Dermis microvascular lymphatic vessel endothelial cell (primary cell): ENCODE results near the gene SPEN. TPM values are rescaled to one million over a fixed set of nuclear protein-coding genes. Genes with fewer than 3 reads are reported as not detected.
A peak's percentile ranks its signal among the peaks of the same experiment; 100 is the strongest.

Experiments
- DNase-seq, 2 donors: peaks; one replicate each; pipeline versions ENCODE4 v3.0.0 to v3.0.0-alpha.2; 2010; ENCODE audit warnings: low read depth in 2 of 2
- total RNA-seq: library from RNA; depleted of rRNA; stranded (reverse); fragments of >200 nt; gene quantifications from 2 replicates; pipeline ENCODE4 v1.2.1, GENCODE V29; 2014

The SPEN gene
- total RNA-seq, 1 donor from 2014 or later, result 10.8 TPM

DNA sequence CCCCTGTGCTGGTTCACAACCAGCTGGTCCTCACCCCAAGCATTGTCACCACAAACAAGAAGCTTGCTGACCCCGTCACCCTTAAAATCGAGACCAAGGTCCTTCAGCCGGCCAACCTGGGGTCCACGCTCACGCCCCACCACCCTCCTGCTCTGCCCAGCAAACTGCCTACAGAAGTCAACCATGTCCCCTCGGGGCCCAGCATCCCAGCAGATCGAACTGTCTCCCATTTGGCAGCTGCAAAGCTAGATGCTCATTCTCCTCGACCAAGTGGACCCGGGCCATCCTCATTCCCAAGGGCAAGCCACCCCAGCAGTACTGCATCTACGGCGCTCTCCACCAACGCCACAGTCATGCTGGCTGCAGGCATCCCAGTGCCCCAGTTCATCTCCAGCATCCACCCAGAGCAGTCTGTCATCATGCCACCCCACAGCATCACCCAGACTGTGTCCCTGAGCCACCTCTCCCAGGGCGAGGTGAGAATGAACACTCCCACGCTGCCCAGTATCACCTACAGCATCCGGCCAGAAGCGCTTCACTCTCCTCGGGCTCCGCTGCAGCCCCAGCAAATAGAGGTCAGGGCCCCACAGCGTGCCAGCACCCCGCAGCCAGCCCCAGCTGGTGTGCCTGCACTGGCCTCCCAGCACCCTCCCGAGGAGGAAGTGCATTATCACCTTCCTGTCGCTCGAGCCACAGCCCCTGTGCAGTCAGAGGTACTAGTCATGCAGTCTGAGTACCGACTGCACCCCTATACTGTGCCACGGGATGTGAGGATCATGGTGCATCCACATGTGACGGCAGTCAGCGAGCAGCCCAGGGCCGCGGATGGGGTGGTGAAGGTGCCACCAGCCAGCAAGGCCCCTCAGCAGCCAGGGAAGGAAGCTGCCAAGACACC lies 87.8 kb downstream of the SPEN start:
- no peak for DNase-seq

DNA sequence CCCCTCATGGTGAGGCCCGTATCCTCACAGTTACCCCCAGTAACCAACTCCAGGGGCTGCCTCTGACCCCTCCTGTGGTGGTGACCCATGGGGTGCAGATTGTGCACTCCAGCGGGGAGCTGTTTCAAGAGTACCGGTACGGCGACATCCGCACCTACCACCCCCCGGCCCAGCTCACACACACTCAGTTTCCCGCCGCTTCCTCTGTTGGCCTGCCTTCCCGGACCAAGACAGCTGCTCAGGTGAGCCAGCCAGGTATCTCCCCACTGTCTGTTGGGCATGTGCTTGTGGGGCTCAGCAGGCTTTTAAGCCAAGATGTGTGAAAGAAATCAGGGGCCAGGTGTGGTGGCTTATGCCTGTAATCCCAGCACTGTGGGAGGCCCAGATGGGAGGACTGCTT lies 88.5 kb downstream of the SPEN start:
- no peak for DNase-seq

DNA sequence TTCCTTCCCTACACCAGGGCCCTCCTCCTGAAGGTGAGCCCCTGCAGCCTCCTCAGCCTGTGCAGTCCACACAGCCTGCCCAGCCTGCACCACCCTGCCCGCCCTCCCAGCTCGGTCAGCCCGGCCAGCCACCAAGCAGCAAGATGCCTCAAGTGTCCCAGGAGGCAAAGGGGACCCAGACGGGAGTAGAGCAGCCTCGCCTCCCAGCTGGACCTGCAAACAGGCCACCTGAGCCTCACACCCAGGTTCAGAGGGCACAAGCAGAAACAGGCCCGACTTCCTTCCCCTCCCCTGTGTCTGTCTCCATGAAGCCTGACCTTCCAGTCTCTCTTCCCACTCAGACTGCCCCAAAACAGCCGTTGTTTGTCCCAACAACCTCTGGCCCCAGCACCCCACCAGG lies 89.6 kb downstream of the SPEN start:
- DNase-seq, result no peak

DNA sequence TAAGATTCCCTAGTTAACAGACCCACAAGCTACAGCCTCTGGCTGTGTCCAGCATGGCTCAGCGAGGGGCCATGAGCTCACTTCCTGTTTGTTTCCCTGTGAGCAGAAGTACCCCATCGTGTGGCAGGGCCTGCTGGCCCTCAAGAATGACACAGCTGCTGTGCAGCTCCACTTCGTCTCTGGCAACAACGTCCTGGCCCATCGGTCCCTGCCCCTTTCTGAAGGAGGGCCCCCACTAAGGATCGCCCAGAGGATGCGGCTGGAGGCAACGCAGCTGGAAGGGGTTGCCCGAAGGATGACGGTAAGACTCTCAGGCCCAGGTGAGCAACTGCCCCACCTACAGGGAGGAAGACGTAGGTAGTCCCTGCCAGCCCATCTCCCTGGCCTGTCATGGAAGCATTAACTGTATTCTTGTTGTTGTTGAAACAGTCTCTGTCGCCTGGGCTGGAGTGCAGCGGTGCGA lies 90.2 kb downstream of the SPEN start:
- DNase-seq, result peak; percentile 38 to 85

DNA sequence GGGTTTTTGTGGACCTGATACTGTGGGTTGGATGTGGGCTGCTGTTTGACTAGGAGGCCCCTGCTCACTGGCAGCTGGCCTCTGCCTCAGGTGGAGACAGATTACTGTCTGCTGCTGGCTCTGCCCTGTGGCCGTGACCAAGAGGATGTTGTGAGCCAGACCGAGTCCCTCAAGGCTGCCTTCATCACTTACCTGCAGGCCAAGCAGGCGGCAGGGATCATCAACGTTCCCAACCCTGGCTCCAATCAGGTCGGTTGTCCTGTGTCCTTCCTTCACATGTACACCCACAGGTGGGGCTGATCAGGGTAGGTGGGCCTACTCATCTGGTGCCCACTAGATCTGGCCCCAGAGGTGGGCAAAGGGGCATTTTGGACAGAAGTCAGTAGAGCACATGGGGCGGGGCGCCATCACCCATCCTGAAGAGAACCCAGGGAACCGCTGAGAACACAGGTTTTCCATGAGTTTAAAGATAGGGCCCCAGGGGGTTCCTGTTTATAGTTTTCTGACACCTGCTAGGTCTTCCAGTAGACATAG lies 91.2 kb downstream of the SPEN start:
- no peak for DNase-seq

DNA sequence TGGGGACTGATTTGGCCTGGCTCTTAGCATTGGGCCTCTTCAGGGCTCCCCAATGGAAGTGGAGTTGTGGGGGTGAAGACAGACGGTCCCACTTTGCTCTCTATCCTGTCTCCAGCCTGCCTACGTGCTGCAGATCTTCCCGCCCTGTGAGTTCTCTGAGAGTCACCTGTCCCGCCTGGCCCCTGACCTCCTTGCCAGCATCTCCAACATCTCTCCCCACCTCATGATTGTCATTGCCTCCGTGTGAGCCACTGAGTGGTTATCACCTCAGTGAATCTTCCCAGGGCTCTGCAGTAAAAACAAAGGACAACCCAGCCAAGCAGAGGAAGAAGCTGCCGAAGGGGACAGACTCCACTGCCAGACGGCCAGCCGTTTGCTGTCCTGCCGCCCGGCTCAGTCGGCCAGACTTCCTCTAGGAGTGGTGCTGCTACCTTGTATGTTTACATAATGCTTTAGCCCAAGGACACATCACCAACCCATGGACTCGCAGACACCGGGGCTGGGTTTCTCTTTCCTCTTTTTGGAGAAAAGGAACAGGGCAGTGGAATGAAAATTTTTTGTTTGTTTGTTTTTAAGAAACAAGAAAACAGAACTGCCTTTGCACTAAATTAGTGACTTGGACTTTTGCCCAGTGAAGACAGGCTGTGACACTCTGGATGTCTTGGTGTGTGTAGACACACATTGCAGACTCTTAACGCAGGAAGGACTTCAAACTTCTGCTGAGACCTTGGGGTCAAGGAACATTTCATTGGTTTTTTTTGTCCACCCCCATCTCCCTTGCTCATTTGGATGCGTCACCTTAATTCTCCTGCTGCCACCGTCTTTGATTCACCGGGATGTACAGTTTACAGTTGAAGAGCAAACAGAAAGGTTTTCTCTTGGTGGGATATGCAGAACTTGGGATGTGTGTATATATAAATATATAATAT lies 91.9 kb downstream of the SPEN start:
- peak in 1 of 2 donors; percentile 78 for DNase-seq

DNA sequence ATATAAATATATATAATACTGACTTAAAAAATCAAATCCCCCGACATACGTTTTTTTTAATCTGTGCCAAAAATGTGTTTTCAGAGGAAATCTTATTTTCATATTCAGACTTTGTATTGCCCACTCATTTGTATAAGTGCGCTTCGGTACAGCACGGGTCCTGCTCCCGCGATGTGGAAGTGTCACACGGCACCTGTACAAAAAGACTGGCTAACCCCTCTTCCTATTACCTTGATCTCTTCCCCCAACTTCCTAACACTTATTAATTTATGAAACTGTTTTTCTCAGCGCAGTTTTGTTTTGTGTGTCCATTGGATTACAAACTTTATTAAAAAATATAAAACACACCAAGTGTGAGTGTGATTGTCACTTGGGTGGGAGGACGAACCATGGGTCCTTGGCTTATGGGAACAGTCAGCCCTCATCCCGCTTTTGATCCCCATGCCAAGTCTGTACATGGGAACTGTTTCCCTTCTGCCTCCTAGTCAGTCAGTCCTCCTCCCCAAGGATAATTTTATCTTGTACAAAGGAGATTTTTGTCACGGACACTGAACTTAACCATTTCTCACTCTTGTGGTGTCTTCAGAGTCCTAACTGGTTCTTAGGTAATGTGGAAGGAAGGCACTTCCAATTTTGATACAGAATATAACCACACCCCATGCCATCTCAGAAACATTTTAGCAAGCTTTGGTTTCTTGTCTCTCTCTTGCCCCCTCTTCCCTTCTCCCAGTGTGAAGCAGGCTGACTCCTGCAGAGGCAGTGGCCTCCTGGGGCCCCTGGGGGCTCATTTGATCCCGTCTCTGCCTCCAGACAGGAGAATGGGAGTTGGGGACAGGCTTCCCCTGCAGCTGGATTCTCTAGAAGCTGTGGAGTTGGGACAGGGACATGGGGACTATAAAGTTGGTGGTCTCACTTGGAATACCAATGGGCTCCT lies 92.9 kb downstream of the SPEN start:
- DNase-seq, result no peak

DNA sequence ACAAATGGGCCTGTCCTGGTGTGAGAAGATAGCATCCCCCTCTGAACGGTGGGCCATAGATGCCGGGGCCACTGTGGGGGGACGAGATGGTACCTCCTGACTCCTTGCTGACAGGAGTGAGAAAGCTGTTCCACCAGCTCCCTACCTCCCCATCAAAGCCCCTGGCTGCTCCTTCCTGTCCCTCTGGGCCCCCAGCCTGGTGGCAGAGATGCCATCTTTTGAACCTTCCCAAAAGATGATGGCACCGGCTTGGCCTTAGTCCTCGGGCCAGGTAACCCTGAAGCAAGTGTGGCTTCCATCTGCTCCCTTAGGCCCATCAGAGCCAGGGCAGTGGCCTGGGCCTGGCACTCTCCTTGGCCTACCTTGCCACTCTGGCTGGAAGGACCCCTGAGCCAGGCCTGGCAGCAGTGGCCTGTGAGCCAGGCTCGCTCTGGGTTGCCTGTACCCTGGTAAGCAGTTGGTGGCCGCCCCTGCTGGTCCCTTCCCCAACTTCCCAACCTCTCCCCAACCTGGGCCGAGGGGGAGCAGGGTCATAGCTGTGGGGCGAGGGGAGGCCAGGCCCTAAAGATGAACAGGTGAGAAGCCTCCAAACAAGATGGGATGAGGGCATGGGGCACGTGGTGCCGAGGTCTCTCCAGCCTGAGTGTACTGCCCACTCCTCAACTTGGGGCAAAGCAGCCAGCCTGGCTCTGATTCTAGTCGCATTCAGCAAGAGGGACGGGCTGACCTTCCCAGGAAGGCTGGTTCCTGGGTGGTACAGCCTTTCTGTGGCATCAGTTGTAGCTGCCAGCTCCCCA lies 93.7 kb downstream of the SPEN start:
- no peak for DNase-seq

DNA sequence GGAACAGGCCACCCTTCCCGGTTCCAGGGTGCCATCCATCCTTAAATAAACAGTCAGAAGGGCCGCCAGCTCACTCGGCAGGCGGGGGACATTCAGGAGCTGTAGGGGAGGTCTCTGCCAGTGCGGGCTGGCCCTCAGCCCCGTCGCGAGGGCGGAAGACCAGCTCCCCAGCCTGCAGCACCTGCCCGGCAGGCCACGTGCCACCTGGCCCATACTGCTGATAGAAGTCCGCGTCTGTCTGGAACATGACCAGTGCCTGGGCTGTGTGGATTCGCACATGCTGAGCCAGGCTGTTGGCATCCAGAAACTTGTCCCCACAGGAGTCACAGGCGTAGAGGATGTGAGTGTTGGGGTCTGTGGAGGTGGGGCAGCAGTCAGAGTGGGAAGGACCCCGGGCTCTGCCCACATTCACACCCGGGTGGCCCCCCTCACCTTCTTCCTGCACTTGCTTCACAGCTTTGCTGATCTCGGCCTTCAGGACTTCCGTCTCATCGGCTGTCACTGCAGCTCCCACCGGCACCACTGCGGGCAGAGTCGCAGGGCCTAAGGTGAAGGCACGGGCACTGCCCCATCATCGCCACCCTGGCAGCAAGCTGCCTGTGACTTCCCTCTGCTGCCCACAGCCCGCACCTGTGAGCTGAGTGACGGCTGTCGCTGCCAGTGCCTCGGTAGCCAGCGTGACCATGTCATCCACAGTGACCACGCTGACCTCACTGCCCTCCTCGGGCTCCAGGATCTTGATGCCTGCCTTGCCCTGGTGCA lies 94.6 kb downstream of the SPEN start:
- no peak for DNase-seq

DNA sequence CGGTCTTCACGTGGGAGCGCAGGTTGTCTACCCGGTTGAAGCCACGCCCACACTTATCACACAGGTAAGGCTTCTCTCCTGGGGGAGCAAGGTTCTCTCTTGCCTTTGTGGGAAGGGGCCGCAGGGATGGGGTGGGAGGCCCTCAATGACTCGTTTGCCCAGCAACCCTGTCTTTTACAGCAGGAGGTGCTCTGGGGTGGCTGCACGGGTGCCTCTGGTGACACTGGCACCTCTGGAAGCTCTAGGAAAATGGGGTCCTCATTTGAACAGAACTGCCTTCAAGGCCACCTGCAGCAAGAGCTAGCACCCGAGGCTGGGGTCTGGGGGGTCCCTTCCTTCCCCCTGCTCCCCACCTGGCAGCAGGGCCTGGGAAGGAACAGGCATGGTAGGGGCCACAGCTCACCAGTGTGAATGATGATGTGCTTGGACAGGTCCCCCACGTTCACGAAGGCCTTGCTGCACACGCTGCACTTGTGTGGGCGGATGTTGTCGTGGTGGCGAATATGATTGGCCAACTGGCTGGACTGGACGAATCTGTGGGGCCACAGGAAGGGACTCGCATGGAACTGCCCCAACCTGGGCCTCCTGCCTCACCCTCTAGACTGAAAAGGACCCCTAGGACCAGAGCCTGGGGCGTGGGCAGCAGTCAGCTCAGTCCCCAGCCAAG lies 95.3 kb downstream of the SPEN start:
- no peak for DNase-seq

DNA sequence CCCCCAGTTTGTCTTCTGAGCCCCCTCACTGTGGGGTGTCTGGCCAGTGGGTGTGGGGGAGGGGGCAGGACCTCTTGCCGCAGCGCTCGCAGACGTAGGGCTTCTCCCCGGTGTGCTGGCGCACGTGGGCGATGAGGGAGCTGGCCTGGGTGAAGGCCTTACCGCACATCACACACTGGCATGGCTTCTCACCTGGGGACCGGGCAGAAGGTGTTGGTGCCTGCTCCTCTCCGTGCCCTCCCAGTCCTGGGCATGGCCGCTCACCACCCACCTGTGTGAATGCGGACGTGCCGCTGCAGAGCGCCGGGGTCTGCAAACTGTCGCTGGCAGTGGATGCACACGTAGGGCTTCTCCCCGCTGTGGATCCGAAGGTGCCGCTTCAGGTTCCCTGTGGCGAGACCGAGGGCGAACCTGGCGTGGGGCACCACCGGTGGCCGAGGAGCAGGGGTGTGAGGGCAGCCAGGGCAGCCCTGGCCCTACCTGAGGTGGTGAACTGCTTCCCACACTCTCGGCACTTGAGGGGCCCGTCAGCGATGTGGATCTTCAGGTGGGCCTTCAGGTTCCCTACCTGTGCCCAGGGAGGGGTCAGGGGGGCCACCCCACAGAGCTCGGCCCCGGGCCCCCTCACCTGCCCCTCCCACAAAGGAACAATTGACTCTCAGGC lies 96.0 kb downstream of the SPEN start:
- no peak for DNase-seq

DNA sequence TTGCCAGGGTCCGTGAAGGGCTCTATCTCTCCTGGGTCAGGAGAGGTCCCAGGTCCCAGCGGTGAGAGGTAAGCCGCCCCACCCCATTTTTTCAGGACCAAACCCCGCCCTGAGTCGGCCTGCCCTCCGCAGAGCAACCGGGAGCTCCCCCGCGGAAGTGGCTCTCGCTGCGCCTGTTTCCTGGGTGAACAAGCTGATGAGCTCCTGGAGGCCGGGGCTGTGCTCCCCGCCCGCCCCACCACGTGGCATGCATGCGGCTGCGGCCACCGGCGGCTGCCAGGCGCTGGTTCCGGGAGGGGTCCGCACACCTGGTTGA lies 96.4 kb downstream of the SPEN start:
- DNase-seq, result no peak

DNA sequence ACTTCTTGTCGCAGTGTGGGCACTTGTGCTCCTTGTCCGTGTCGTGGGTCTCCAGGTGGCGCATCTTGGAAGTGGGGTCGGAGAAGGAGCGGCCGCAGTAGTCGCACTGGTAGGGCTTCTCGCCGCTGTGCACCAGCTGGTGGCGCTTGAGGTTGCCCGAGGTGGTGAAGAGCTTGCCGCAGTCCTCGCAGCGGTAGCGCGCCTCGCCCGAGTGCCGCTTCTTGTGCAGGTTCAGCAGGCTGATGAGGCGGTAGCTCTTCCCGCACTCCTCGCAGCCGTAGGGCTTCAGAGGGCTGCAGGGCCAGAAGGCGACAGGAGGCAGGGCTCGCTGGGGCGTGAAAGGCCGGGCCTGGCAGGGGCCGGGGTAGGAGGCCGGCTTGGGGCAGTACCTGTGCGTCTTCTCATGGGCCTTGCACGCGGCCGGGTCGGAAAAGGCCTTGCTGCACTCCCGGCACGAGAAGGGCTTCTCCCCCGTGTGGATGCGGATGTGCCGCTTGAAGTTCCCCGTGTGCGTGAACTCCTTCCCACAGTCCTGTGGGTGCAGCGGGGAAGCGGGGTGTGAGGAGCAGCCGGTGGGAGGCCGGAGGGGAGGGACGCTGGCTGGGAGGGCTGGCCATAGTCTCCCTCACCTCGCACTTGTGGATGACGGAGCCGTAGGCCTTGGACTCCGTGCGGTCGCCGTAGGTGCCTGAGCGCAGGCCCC lies 97.0 kb downstream of the SPEN start:
- DNase-seq, result no peak

DNA sequence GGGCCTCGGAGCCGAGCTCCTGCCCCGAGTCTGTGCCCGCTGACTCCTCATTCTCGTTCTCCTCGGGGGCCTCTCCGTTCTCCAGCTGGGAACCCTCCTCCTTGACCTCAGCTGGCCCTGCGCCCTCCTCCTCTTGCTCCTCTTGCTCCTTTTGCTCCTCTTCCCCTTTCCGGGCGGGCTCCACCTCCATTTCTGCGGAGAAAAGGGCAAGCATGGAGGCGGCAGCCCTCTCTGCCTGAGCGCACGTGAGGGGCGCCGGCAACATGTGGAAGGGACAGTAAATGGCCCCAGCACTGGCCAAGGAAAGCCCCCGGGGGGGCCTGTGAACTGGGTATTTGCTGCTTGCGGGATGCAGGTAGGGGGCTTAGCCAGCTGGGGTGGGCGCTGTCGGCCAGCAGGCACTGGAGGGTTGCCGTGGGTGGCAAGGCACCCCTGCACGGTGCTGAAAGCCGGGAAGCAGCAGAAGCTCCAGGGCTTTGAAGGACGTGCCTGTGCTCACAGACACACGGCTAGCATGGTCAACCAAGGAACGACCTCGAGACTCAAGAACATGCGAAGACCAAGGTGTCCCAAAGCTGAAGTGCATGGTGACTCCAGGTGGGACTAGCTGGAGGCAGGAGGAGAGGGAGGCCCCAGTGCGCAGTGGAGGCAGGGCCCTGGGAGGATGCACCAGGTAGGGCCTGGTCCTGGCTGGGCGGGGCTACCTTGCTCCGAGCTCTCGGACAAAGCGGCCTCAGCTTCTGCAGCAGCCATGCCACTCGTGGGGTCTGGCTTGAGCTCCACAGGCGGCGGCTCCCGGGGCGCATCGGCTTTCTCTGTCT lies 97.7 kb downstream of the SPEN start:
- DNase-seq, result no peak

DNA sequence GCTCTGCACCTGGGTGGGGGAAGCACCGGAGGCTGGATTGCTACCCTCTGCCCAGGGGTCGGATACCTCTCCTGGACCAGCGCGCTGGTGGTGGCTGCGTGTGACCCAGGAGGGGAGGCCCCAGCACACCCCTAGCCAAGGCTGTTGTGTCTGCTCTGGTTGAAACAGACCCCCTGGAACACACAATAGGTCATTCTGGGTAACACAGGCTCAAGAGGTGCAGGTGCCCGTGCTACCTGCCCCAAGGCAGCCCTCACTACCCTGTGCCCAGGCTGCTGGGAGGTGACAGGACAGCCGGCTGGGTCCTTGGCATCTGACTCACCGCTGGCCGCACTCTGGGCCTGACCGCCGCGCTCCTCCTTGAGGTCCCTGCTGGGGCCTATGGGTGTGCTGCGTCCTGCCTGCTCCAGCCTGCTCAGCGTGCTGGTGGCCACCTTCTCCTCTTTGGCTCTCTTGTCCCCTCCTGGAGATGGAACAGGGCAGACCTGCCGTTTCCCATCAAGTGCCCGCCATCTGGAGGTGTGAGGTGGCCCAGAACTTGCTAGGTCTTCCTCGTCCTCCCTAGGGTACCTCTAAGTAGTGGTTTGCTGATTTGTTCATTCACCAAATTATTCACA lies 98.4 kb downstream of the SPEN start:
- DNase-seq, result no peak

DNA sequence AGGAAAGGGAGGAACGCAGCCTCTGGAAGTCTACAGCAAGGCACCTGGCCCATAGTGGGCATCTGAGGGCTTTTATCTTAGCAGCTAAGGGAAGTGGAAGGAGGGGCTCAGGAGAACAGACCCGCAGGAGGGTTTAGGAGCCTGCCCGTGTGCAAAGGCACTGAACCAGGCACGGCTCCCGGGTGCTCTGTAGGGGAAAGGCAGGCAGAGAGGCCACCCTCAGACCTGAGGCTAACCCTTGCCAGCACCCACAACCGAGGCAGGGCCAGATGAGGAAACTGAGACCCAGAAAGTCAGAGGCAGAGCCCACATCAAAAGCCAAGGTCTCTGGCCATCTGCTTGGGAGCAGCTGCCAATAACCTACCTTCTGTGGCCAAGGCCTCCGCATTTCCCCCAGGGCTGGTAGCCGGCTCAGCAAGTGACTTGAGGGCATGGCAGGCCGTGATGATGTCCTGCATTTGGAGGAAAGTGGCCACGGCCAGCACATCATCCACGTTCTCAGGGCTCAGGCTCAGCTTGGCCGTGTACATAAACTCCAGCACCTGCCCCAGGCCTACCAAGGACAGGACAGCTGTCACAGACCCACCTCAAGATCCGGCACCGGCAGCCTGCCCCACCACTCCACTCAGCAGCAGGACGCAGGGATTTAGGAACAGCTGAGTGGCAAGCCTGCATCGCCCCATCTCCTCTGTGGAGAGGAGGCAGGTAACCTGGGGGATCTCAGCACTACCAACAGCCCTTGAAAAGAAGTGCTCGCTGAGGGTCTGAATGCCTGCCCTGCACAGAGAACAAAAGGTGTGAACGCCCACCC lies 99.3 kb downstream of the SPEN start:
- no peak for DNase-seq
